Mesenchymal stem cell (in vitro differentiated cells and primary cell): ENCODE measurements around the gene ZNF644.
"Not testable (repeated sequence)": the region's sequence is repeated elsewhere in the genome, so short reads cannot be mapped to it uniquely, and the experiment has no call there.

Experiments
- DNase-seq: peaks from one replicate; pipeline ENCODE4 v3.0.0-alpha.2; 2013
- H2AFZ ChIP-seq: one replicate; pipeline ENCODE4 v1.6.1; 2013; ENCODE audit warnings: low read depth, mild to moderate bottlenecking, control low read depth, inconsistent platforms, low read length, moderate library complexity
- H2AK5ac ChIP-seq: 2 replicates; pipeline ENCODE4 v1.6.1; 2013; ENCODE audit warnings: low read length, moderate library complexity, mild to moderate bottlenecking, inconsistent platforms; ENCODE audit not compliant: severe bottlenecking
- H2BK120ac ChIP-seq: one replicate; pipeline ENCODE4 v1.6.1; 2013; ENCODE audit warnings: low read depth, mild to moderate bottlenecking, inconsistent platforms, low read length, moderate library complexity
- H2BK12ac ChIP-seq, 2 experiments: one replicate each; pipeline ENCODE4 v1.6.1; 2013; ENCODE audit warnings: inconsistent platforms in 2 of 2, low read length in 2 of 2, mild to moderate bottlenecking in 2 of 2, moderate library complexity in 2 of 2, control low read depth in 1 of 2
- H2BK15ac ChIP-seq: one replicate; pipeline ENCODE4 v1.6.1; 2013; ENCODE audit warnings: mild to moderate bottlenecking, low read depth, inconsistent platforms; ENCODE audit not compliant: poor library complexity, severe bottlenecking
- H2BK5ac ChIP-seq: 2 replicates; pipeline ENCODE4 v1.6.1; 2013; ENCODE audit warnings: low read depth, mild to moderate bottlenecking, low read length, control low read depth, inconsistent platforms; ENCODE audit not compliant: poor library complexity, severe bottlenecking
- H3K14ac ChIP-seq, 2 experiments: one replicate each; pipeline ENCODE4 v1.6.1; 2013; ENCODE audit warnings: inconsistent platforms in 2 of 2, low read length in 2 of 2, control low read depth in 1 of 2, mild to moderate bottlenecking in 1 of 2, moderate library complexity in 1 of 2
- H3K18ac ChIP-seq, 2 experiments: one replicate each; pipeline ENCODE4 v1.6.1; 2013; ENCODE audit warnings: inconsistent platforms in 2 of 2, low read length in 2 of 2, control low read depth in 1 of 2, low read depth in 1 of 2, mild to moderate bottlenecking in 1 of 2
- H3K23ac ChIP-seq, 2 experiments: one replicate each; pipeline ENCODE4 v1.6.1; 2013; ENCODE audit warnings: inconsistent platforms in 2 of 2, low read length in 2 of 2, mild to moderate bottlenecking in 2 of 2, moderate library complexity in 2 of 2, control low read depth in 1 of 2
- H3K27ac ChIP-seq: 2 replicates; pipeline ENCODE4 v1.5.1; 2013; ENCODE audit warnings: mild to moderate bottlenecking, moderate library complexity, low read length, control low read depth, inconsistent platforms; ENCODE audit not compliant: poor library complexity, severe bottlenecking
- H3K27me3 ChIP-seq, 2 experiments: 2 replicates each; pipeline versions ENCODE4 v1.6.1 to v1.7.0; 2013; ENCODE audit warnings: low read length in 2 of 2, mild to moderate bottlenecking in 2 of 2, moderate library complexity in 2 of 2, control low read depth in 1 of 2, inconsistent platforms in 1 of 2; ENCODE audit not compliant: control insufficient read depth in 1 of 2, insufficient read depth in 1 of 2
- H3K36me3 ChIP-seq, 2 experiments: 2 replicates each; pipeline versions ENCODE4 v1.6.1 to v1.7.0; 2013; ENCODE audit warnings: low read length in 2 of 2, control low read depth in 1 of 2, inconsistent platforms in 1 of 2, low read depth in 1 of 2, mild to moderate bottlenecking in 1 of 2; ENCODE audit not compliant: insufficient read depth in 2 of 2, control insufficient read depth in 1 of 2
- H3K4ac ChIP-seq, 2 experiments: one replicate each; pipeline ENCODE4 v1.6.1; 2013; ENCODE audit warnings: inconsistent platforms in 2 of 2, low read length in 2 of 2, mild to moderate bottlenecking in 2 of 2, moderate library complexity in 2 of 2, control low read depth in 1 of 2, low read depth in 1 of 2
- H3K4me1 ChIP-seq: 2 replicates; pipeline ENCODE4 v1.6.1; 2013; ENCODE audit warnings: low read depth, low read length, control low read depth; ENCODE audit not compliant: control insufficient read depth, insufficient read depth
- H3K4me2 ChIP-seq: 2 replicates; pipeline ENCODE4 v1.6.1; 2013; ENCODE audit warnings: low read length, mild to moderate bottlenecking, inconsistent platforms; ENCODE audit not compliant: poor library complexity, severe bottlenecking
- H3K4me3 ChIP-seq, 2 experiments: 2 replicates each; pipeline versions ENCODE4 v1.5.1 to v1.7.0; 2013; ENCODE audit warnings: low read length in 2 of 2, mild to moderate bottlenecking in 2 of 2, control low read depth in 1 of 2, low read depth in 1 of 2; ENCODE audit not compliant: insufficient read depth in 1 of 2
- H3K79me1 ChIP-seq: replicated peaks from 2 replicates; pipeline ENCODE4 v1.6.1; 2013; ENCODE audit warnings: mild to moderate bottlenecking, control low read depth, low read length, inconsistent platforms; ENCODE audit not compliant: poor library complexity, severe bottlenecking
- H3K9ac ChIP-seq: 2 replicates; pipeline ENCODE4 v1.7.0; 2013; ENCODE audit warnings: mild to moderate bottlenecking, low read length, moderate library complexity
- H3K9me3 ChIP-seq: 2 replicates; pipeline ENCODE4 v1.7.0; 2013; ENCODE audit warnings: mild to moderate bottlenecking, low read length; ENCODE audit not compliant: control insufficient read depth
- H4K8ac ChIP-seq: one replicate; pipeline ENCODE4 v1.6.1; 2013; ENCODE audit warnings: inconsistent platforms, mild to moderate bottlenecking, low read length, moderate library complexity
- H4K91ac ChIP-seq: one replicate; pipeline ENCODE4 v1.6.1; 2013; ENCODE audit warnings: mild to moderate bottlenecking, low read length, inconsistent platforms
- WGBS: methylation state at CpG from one replicate; pipeline ENCODE4 v1.1.7; 2013; ENCODE audit warnings: mixed read lengths; 5-methylcytosine and 5-hydroxymethylcytosine counted together

Gene ZNF644

GRCh38 chr1:90928231-90928630, 93.6 kb downstream of the ZNF644 start:
- H2AFZ ChIP-seq, H3K9ac ChIP-seq, H3K23ac ChIP-seq, H3K4me2 ChIP-seq, H3K18ac ChIP-seq, H3K9me3 ChIP-seq, H3K27ac ChIP-seq, H3K4me1 ChIP-seq, H3K4me3 ChIP-seq, H4K91ac ChIP-seq, H3K14ac ChIP-seq, H4K8ac ChIP-seq, H2AK5ac ChIP-seq, H3K4ac ChIP-seq, H3K36me3 ChIP-seq, DNase-seq, H2BK5ac ChIP-seq, H2BK12ac ChIP-seq, H2BK15ac ChIP-seq, H3K27me3 ChIP-seq, H2BK120ac ChIP-seq: not testable (repeated sequence)
- H3K79me1 ChIP-seq = peaks cover 11% of the 10 kb centered on the region
- WGBS = over 99% methylated on average over 8 of the region's 8 CpGs

GRCh38 chr1:90927674-90928073, 94.2 kb downstream of the ZNF644 start:
- not testable (repeated sequence) for H3K9me3 ChIP-seq, H2BK5ac ChIP-seq, H3K23ac ChIP-seq, H3K4me3 ChIP-seq, H3K18ac ChIP-seq, H2BK12ac ChIP-seq, H3K4ac ChIP-seq, H3K27ac ChIP-seq, H3K14ac ChIP-seq, DNase-seq, H3K9ac ChIP-seq, H2AK5ac ChIP-seq, H4K91ac ChIP-seq, H2BK15ac ChIP-seq, H3K36me3 ChIP-seq, H2BK120ac ChIP-seq, H3K4me1 ChIP-seq, H3K27me3 ChIP-seq, H3K4me2 ChIP-seq, H4K8ac ChIP-seq, H2AFZ ChIP-seq
- WGBS = 97% methylated on average over 5 of the region's 5 CpGs
- peaks cover 12% of the 10 kb centered on the region for H3K79me1 ChIP-seq

GRCh38 chr1:90926971-90927370, 94.9 kb downstream of the ZNF644 start:
- no peak overlapping the region for H3K27ac ChIP-seq
- H3K4me1 ChIP-seq = no peaks in the 10 kb centered on the region
- DNase-seq = no peak
- H2BK120ac ChIP-seq = no peak overlapping the region
- H2BK12ac ChIP-seq = no peak overlapping the region
- H3K14ac ChIP-seq = no peak overlapping the region
- no peak overlapping the region for H3K4me3 ChIP-seq
- peaks cover 14% of the 10 kb centered on the region for H3K79me1 ChIP-seq
- H3K9me3 ChIP-seq = no peaks in the 10 kb centered on the region
- H3K18ac ChIP-seq = no peak overlapping the region
- no peak overlapping the region for H3K4ac ChIP-seq
- no peak overlapping the region for H2AK5ac ChIP-seq
- peaks cover 0 to 6% of the 10 kb centered on the region in 2 experiments for H3K36me3 ChIP-seq
- H2BK15ac ChIP-seq = no peak overlapping the region
- H2AFZ ChIP-seq = no peak overlapping the region
- H3K27me3 ChIP-seq = no peaks in the 10 kb centered on the region
- no peak overlapping the region for H3K4me2 ChIP-seq
- H3K9ac ChIP-seq = no peak overlapping the region
- no peak overlapping the region for H4K8ac ChIP-seq
- 5% methylated on average over 1 of the region's 3 CpGs for WGBS
- H4K91ac ChIP-seq = no peak overlapping the region
- H2BK5ac ChIP-seq = no peak overlapping the region
- H3K23ac ChIP-seq = no peak overlapping the region

GRCh38 chr1:90925928-90926869, 95.6 kb downstream of the ZNF644 start:
- H3K18ac ChIP-seq = no peak overlapping the region
- peaks cover 14% of the 10 kb centered on the region for H3K79me1 ChIP-seq
- 84% methylated on average over 1 of the region's 1 CpG for WGBS
- no peaks in the 10 kb centered on the region for H3K9me3 ChIP-seq
- no peak overlapping the region for H3K14ac ChIP-seq
- H3K4me2 ChIP-seq = peak overlapping the region; percentile 19
- H3K4me3 ChIP-seq = no peak overlapping the region
- no peak overlapping the region for H2BK5ac ChIP-seq
- no peak overlapping the region for H2BK15ac ChIP-seq
- H4K91ac ChIP-seq = no peak overlapping the region
- no peak overlapping the region for H3K27ac ChIP-seq
- no peak overlapping the region for H2BK12ac ChIP-seq
- no peak overlapping the region for H3K23ac ChIP-seq
- H4K8ac ChIP-seq = no peak overlapping the region
- no peak overlapping the region for H3K4ac ChIP-seq
- H2AFZ ChIP-seq = no peak overlapping the region
- no peaks in the 10 kb centered on the region for H3K4me1 ChIP-seq
- peak; percentile 78 for DNase-seq
- H2AK5ac ChIP-seq = no peak overlapping the region
- H3K9ac ChIP-seq = no peak overlapping the region
- H3K27me3 ChIP-seq = no peaks in the 10 kb centered on the region
- peaks cover 0 to 5% of the 10 kb centered on the region in 2 experiments for H3K36me3 ChIP-seq
- no peak overlapping the region for H2BK120ac ChIP-seq
